ENCODE results near the gene ZNF496.
"Not testable (repeated sequence)": the region's sequence is repeated elsewhere in the genome, so short reads cannot be mapped to it uniquely, and the experiment has no call there.

The ZNF496 gene

GRCh38 chr1:247291833-247292561 lies 39.7 kb downstream of the ZNF496 start:
- DNase-seq (ENCODE audit: low spot score): no peak

- no peak for DNase-seq (ENCODE audit: low spot score)
These were observed 40.5 kb downstream of the ZNF496 start for GRCh38 chr1:247291161-247291560.

- DNase-seq (ENCODE audit: low spot score): no peak
These were observed 41.1 kb downstream of the ZNF496 start for GRCh38 chr1:247290576-247290975.

- not testable (repeated sequence) for DNase-seq (ENCODE audit: low spot score)
These were observed 42.3 kb downstream of the ZNF496 start for GRCh38 chr1:247289274-247289892.

GRCh38 chr1:247288341-247288740 lies 43.3 kb downstream of the ZNF496 start:
- DNase-seq (ENCODE audit: low spot score): no peak

GRCh38 chr1:247287460-247287859 lies 44.2 kb downstream of the ZNF496 start:
- no peak for DNase-seq (ENCODE audit: low spot score)

- DNase-seq (ENCODE audit: low spot score): no peak
These were observed 45.5 kb downstream of the ZNF496 start for GRCh38 chr1:247286134-247286670.

- no peak for DNase-seq (ENCODE audit: low spot score)
These were observed 50.6 kb downstream of the ZNF496 start for GRCh38 chr1:247281001-247281574.

GRCh38 chr1:247277191-247277590 lies 54.5 kb downstream of the ZNF496 start:
- no peak for DNase-seq (ENCODE audit: low spot score)

GRCh38 chr1:247274605-247275256 lies 56.9 kb downstream of the ZNF496 start:
- no peak for DNase-seq (ENCODE audit: low spot score)

GRCh38 chr1:247273013-247273412 lies 58.7 kb downstream of the ZNF496 start:
- DNase-seq (ENCODE audit: low spot score): no peak

- DNase-seq (ENCODE audit: low spot score): no peak
These were observed 61.7 kb downstream of the ZNF496 start for GRCh38 chr1:247270003-247270402.

GRCh38 chr1:247269133-247269532 lies 62.5 kb downstream of the ZNF496 start:
- no peak for DNase-seq (ENCODE audit: low spot score)

- no peak for DNase-seq (ENCODE audit: low spot score)
These were observed 63.1 kb downstream of the ZNF496 start for GRCh38 chr1:247268390-247269045.

GRCh38 chr1:247266053-247266452 lies 65.6 kb downstream of the ZNF496 start:
- no peak for DNase-seq (ENCODE audit: low spot score)

GRCh38 chr1:247255772-247256171 lies 75.9 kb downstream of the ZNF496 start, which contains the start of gene VN1R5:
Gene VN1R5 (plus strand): TSS chr1:247256072.
- DNase-seq (ENCODE audit: low spot score): not testable (repeated sequence)

GRCh38 chr1:247247568-247247967 lies 84.1 kb downstream of the ZNF496 start:
- DNase-seq (ENCODE audit: low spot score): no peak

All from hematopoietic multipotent progenitor cell treated with erythropoietin and hydrocortisone succinate and interleukin-3 and kit ligand, for 17 days (in vitro differentiated cells).